Upper lobe of left lung (tissue), 6 donors: ENCODE data around the gene MAN1C1. TPM values are rescaled to one million over a fixed set of nuclear protein-coding genes. Genes with fewer than 3 reads are reported as not detected.

Experiments
- ATAC-seq, 2 donors: fragments of 200-7000 bp; cut with Tn5 transposase; one replicate each; pipeline ENCODE4 v1.9.1; 2022; ENCODE audit warnings: mild to moderate bottlenecking in 2 of 2, moderate library complexity in 2 of 2; ENCODE audit not compliant: low FRiP score in 2 of 2
- DNase-seq, 2 donors: peaks; one replicate each; pipeline ENCODE4 v3.0.0-alpha.2; 2019 to 2020
- H3K27ac ChIP-seq, 4 donors: fragments of 200-600 bp; sonication (generic); one replicate each; pipeline ENCODE4 v1.5.1; 2016 to 2019
- H3K27me3 ChIP-seq, 4 donors: fragments of 200-600 bp; sonication (generic); one replicate each; pipeline ENCODE4 v1.5.1; 2017 to 2019
- H3K36me3 ChIP-seq, 4 donors: fragments of 200-600 bp; sonication (generic); one replicate each; pipeline ENCODE4 v1.5.1; 2016 to 2019
- H3K4me1 ChIP-seq, 4 donors: fragments of 200-600 bp; sonication (generic); one replicate each; pipeline ENCODE4 v1.5.1; 2018 to 2019
- H3K4me3 ChIP-seq, 4 donors: fragments of 200-600 bp; sonication (generic); one replicate each; pipeline ENCODE4 v1.5.1; 2017 to 2019; ENCODE audit warnings: mild to moderate bottlenecking in 2 of 4, moderate library complexity in 1 of 4
- H3K9me3 ChIP-seq, 4 donors: fragments of 200-600 bp; sonication (generic); one replicate each; pipeline ENCODE4 v1.5.1; 2018 to 2019
- EP300 ChIP-seq, 4 donors: sonication (generic); formaldehyde crosslinking; IDR thresholded peaks; one replicate each; pipeline ENCODE4 v1.5.1; 2017; ENCODE audit warnings: antibody characterized with exemption in 4 of 4, control low read depth in 2 of 4
- POLR2A ChIP-seq, 4 donors: fragments of 450-650 bp; IDR thresholded peaks; one replicate each; pipeline ENCODE4 v1.5.1; 2016 to 2017; ENCODE audit warnings: antibody characterized with exemption in 4 of 4, mild to moderate bottlenecking in 2 of 4
- POLR2AphosphoS5 ChIP-seq, 2 donors: sonication (generic); formaldehyde crosslinking; IDR thresholded peaks; one replicate each; pipeline ENCODE4 v1.5.1; 2017; ENCODE audit warnings: antibody characterized with exemption in 2 of 2
- WGBS, 2 donors: methylation state at CpG; one replicate each; pipeline ENCODE4 v1.1.5; 2017 to 2018; 5-methylcytosine and 5-hydroxymethylcytosine counted together
- total RNA-seq, 6 donors: library from RNA; depleted of rRNA in 4 of 6; stranded (reverse); fragments of >200 nt in 4 of 6; gene quantifications; one replicate each; pipeline versions ENCODE4 v1.1.0 to v1.2.1, GENCODE V29; 2016 to 2021
- TF ChIP-seq, protein P1 (sequence below), 6 experiments: fragments of 450-650 bp in 4 of 6; fragments of 200-600 bp in 2 of 6; sonication (generic) in 2 of 6; IDR thresholded peaks; one replicate each; pipeline ENCODE4 v1.5.1; 2016 to 2019; ENCODE audit warnings: antibody characterized with exemption in 6 of 6
- donor health status: DM: no; HTN: no; CAD: no; lungs with moderate emphysema.
- donor health status: DM: no; HTN: yes; CAD: no; lungs with severe emphysema.

The MAN1C1 gene
- total RNA-seq, 6 donors from 2014 or later = 5.3 to 32.5 (median 16.2) TPM

DNA sequence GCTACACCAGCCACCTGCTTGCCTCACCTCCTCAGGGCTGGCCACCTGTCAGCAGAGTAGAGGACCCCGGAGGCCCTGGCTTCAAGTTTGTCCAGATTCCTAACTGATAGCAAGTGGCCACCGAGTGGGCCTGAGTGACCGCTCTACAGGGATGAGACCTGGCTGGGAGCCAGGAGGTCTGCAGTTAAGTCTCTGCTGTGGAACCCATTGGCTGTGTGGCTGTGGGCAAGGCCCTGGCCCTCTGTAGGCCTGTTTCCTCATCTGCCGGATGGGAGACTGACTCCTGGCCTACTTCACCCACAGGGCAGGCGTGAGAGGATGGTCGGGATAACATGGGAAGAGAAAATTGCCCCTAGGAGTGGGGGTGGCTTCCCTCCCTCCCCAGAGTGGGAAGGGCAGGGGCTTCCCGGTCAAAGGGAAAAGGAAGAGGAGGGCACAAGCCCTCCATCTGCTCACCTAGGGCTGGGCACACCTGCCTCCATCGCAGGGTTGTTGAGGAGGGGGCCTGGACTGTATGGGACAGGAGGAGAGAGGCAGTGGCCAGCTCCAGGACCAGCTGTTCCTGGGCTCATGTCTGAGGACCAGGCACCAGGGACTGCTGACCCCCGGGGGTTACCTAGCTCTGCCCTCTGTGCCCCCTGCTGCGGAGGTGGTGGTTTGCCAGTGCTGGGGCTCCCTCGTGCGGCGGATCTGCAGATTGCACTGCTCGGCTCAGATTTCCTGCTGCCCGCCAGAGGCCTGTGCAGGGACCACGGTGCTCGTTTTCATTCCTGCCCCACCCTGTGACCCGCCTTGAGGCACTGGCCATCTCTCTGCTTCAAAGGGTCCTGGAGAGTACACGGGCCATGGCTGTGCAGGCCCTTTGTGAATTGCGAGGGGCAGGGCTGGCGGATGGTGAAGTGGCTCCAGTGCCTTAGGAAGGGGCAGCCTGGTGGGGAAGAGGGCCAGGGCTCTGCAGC lies 194.0 kb downstream of the MAN1C1 start:
- Histone ChIP-seq H3K27ac (no peak overlapping the region), H3K4me1 (peaks cover 13 to 46% (median 25%) of the 10 kb centered on the region in 4 donors), H3K36me3 (peaks cover 7 to 87% (median 63%) of the 10 kb centered on the region in 4 donors), H3K4me3 (no peak overlapping the region), H3K27me3 (no peaks in the 10 kb centered on the region), H3K9me3 (no peaks in the 10 kb centered on the region)
- DNase-seq (peak; percentile 75 to 92), ATAC-seq (peak; percentile 63 to 80)
- WGBS, 2 donors = 36 to 80% methylated on average over 6 to 18 of the region's 21 CpGs
- TF ChIP-seq POLR2A (IDR thresholded peaks at IDR 0.05) = no peak
- TF ChIP-seq, protein P1, sequence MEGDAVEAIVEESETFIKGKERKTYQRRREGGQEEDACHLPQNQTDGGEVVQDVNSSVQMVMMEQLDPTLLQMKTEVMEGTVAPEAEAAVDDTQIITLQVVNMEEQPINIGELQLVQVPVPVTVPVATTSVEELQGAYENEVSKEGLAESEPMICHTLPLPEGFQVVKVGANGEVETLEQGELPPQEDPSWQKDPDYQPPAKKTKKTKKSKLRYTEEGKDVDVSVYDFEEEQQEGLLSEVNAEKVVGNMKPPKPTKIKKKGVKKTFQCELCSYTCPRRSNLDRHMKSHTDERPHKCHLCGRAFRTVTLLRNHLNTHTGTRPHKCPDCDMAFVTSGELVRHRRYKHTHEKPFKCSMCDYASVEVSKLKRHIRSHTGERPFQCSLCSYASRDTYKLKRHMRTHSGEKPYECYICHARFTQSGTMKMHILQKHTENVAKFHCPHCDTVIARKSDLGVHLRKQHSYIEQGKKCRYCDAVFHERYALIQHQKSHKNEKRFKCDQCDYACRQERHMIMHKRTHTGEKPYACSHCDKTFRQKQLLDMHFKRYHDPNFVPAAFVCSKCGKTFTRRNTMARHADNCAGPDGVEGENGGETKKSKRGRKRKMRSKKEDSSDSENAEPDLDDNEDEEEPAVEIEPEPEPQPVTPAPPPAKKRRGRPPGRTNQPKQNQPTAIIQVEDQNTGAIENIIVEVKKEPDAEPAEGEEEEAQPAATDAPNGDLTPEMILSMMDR (IDR thresholded peaks at IDR 0.05) = peak; percentile 91 to 95 (median 94)

DNA sequence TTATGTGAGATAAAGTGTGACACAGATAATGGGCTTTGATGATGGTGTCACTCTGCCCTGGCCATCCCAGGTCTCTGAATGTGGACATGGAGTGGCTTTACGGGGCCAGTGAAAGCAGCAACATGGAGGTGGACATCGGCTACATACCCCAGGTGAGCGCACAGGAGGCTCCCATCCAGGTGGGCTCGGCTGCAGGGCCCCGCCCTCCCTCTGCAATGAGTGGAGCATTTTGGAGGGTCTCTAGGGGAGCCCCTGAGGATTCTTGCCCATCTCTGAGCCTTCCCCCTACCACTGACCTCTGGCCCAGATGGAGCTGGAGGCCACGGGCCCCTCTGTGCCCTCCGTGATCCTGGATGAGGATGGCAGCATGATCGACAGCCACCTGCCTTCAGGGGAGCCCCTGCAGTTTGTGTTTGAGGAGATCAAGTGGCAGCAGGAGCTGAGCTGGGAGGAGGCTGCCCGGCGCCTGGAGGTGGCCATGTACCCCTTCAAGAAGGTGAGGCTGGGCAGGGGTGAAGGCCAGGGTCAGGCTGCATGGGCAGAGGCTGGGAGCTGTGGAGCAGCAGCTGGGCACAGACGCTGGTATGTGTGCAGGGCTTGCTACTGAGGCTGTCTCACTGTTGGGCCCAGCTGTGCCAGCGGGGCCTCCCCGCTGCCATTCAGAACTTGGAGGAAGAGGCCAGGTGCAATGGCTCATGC lies 194.9 kb downstream of the MAN1C1 start:
- Histone ChIP-seq H3K27ac (no peak overlapping the region), H3K9me3 (no peaks in the 10 kb centered on the region), H3K36me3 (peaks cover 7 to 89% (median 70%) of the 10 kb centered on the region in 4 donors), H3K27me3 (no peaks in the 10 kb centered on the region), H3K4me3 (no peak overlapping the region), H3K4me1 (peaks cover 6 to 37% (median 16%) of the 10 kb centered on the region in 4 donors)
- DNase-seq = peak in 1 of 2 donors; percentile 47
- WGBS, 2 donors = 88 to 92% methylated on average over 3 to 13 of the region's 13 CpGs
- TF ChIP-seq EP300 (IDR thresholded peaks at IDR 0.05) (no peak), POLR2A (IDR thresholded peaks at IDR 0.05) (no peak), POLR2AphosphoS5 (IDR thresholded peaks at IDR 0.05) (no peak)
- TF ChIP-seq, protein P1 (IDR thresholded peaks at IDR 0.05) = no peak
- ATAC-seq = no peak

DNA sequence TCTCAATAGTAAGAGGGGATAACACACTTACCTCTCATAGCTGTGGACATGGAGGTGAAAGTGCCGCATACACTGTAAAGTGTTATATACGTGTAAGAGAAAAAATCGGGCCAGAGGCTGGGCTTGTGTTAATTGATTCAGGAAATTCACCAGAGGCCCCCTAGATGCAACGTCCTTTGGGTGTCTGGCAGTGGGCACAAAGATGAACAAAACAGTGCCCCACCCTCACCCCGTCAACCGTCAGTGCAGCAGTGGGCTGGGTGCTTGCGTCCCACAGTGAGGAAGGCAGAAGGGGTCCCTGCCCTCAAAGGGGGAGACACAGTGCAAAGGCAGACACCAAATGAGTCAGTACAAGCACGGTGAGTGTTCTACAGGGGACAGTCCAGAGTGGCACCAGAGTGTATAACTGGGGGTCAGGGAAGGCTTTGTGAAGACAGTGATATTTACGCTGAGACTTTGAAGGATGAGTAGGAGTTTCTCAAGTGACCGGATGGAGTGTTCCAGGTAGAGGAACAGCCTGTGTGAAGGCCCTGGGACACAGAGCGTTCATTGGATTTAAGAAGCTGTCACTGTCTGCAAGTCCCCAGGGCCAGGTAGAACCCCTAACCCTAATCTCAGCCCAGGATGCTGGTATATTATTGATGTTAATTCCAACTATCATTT lies 196.6 kb downstream of the MAN1C1 start:
- Histone ChIP-seq H3K27ac (no peak overlapping the region), H3K9me3 (no peaks in the 10 kb centered on the region), H3K4me1 (peaks cover 3 to 29% (median 14%) of the 10 kb centered on the region in 4 donors), H3K27me3 (no peaks in the 10 kb centered on the region), H3K36me3 (peaks cover 7 to 73% (median 61%) of the 10 kb centered on the region in 4 donors), H3K4me3 (no peak overlapping the region)
- TF ChIP-seq EP300 (IDR thresholded peaks at IDR 0.05) (no peak), POLR2A (IDR thresholded peaks at IDR 0.05) (no peak), POLR2AphosphoS5 (IDR thresholded peaks at IDR 0.05) (no peak)
- TF ChIP-seq, protein P1 (IDR thresholded peaks at IDR 0.05) = no peak
- ATAC-seq = no peak
- WGBS, 2 donors = 81 to 85% methylated on average over 11 of the region's 11 CpGs
- DNase-seq = no peak

GRCh38 chr1:25813734-25814471 lies 197.3 kb downstream of the MAN1C1 start:
- Histone ChIP-seq H3K27me3 (no peaks in the 10 kb centered on the region), H3K4me1 (peaks cover 7 to 32% (median 21%) of the 10 kb centered on the region in 4 donors), H3K4me3 (no peak overlapping the region), H3K36me3 (peaks cover 7 to 67% (median 54%) of the 10 kb centered on the region in 4 donors), H3K27ac (no peak overlapping the region), H3K9me3 (no peaks in the 10 kb centered on the region)
- TF ChIP-seq EP300 (IDR thresholded peaks at IDR 0.05) (no peak), POLR2AphosphoS5 (IDR thresholded peaks at IDR 0.05) (no peak), POLR2A (IDR thresholded peaks at IDR 0.05) (no peak)
- TF ChIP-seq, protein P1 (IDR thresholded peaks at IDR 0.05) = no peak
- peak in 1 of 2 donors; percentile 64 for DNase-seq
- no peak for ATAC-seq
- 92% methylated on average over 17 to 24 of the region's 24 CpGs for WGBS, 2 donors
